Measurements from ENCODE around the gene RNF213. TPM values are rescaled to one million over a fixed set of nuclear protein-coding genes. Genes with fewer than 3 reads are reported as not detected.

RNF213 gene
- total RNA-seq, 1 donor from 2014 or later: 47.3 TPM

DNA sequence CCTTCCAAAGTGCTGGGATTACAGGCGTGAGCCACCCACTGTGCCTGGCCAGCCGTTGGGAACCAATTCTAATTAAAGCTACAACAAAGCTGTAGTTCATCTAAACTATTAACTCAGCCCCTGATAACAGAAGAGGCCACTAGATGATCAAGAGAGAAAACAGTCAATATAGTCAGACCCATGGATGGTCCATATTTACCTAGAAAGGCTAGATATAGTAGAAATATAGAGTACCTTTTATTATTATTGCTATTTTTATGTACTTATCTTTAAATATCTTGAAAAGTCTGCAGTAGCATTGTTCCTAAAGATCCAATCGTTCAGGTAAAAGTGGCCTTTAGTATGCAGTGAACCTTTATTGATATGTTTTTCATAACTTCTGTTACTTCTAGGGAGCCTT is 43.2 kb downstream of the RNF213 start:
- TF ChIP-seq, protein P1, sequence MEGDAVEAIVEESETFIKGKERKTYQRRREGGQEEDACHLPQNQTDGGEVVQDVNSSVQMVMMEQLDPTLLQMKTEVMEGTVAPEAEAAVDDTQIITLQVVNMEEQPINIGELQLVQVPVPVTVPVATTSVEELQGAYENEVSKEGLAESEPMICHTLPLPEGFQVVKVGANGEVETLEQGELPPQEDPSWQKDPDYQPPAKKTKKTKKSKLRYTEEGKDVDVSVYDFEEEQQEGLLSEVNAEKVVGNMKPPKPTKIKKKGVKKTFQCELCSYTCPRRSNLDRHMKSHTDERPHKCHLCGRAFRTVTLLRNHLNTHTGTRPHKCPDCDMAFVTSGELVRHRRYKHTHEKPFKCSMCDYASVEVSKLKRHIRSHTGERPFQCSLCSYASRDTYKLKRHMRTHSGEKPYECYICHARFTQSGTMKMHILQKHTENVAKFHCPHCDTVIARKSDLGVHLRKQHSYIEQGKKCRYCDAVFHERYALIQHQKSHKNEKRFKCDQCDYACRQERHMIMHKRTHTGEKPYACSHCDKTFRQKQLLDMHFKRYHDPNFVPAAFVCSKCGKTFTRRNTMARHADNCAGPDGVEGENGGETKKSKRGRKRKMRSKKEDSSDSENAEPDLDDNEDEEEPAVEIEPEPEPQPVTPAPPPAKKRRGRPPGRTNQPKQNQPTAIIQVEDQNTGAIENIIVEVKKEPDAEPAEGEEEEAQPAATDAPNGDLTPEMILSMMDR (conservative IDR thresholded peaks at IDR 0.05): no peak
- DNase-seq (ENCODE audit: extremely low spot score, unreplicated experiment): no peak
- Mint-ChIP-seq H3K27me3 (no peaks in the 10 kb centered on the region), H3K27ac (no peak overlapping the region), H3K4me1 (ENCODE audit: unreplicated experiment) (no peaks in the 10 kb centered on the region), H3K36me3 (peaks cover 34% of the 10 kb centered on the region), H3K4me3 (no peak overlapping the region), H3K9me3 (peaks cover 4% of the 10 kb centered on the region)

DNA sequence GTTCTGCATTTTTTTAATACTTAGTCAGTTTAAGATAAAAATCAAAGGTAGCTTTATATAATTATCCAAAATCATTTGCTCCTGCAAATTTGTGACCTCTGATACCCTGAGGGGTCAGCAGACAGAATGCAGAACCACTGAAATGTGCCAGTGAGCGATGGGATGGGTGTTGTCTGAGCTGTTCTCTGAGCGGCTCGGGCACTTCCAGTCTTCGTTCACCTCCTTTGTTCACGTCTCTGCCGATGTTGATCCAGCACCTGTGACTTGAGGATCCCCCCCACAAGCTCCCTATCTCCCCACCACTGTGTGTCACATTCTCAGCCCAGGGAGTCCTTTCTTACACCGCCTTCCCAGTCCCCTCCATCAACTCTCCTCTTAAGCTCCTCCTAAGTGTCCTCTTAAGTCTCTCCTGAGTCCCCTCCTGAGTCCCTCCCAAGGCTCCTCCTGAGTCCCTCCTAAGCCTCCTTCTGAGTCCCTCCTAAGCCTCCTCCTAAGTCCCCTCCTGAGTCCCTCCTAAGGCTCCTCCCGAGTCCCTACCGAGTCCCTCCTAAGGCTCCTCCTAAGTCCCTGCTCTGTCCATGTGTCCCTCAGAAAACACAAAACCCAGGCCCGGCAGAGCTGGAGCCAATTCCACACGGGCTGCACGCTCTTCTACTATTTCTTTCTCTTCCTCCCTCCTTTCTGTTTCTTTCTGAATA is 47.5 kb downstream of the RNF213 start:
- TF ChIP-seq, protein P1 (conservative IDR thresholded peaks at IDR 0.05): no peak
- Mint-ChIP-seq H3K9me3 (no peaks in the 10 kb centered on the region), H3K36me3 (peaks cover 25% of the 10 kb centered on the region), H3K27me3 (no peaks in the 10 kb centered on the region), H3K4me1 (ENCODE audit: unreplicated experiment) (no peaks in the 10 kb centered on the region), H3K4me3 (no peak overlapping the region), H3K27ac (no peak overlapping the region)
- DNase-seq (ENCODE audit: extremely low spot score, unreplicated experiment): no peak

DNA sequence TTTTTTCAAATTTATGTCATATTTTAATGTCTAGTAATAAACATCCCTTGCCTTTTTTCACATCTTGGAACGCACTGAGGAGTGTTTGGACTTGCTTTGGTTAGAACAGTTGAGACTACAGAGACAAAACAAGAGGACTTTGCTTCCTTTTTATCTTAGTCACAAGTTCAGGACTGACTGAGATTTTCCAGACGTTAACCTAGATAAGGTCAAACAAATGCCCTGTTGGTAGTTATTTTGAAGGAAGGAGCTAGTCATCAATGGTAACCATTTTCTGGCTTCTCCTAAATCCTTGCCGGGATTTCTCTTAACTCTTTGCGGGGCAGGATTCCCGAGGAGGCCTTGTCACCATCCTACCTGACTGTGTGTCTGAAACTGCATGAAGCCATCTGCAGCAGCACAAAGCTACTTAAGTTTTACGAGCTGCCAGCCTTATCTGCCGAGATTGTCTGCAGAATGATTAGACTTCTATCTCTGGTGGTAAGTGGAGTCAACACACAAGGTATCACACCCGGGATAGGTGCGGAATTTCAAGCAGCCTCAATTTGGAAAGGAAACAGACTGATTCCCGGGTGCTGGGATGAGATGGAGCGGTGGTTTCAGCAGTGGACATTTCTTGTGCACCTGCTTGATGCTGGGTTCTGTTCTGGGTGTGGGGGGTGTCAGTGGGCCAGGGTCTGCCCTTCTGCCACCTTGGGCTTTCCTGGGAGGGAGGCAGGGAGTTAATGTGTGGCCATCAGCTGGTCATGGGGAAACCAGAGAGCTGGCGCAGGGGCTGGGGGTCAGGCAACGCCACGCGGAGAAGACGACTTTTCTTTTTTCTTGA is 48.3 kb downstream of the RNF213 start:
- no peak overlapping the region for H3K4me3 Mint-ChIP-seq
- no peak for DNase-seq (ENCODE audit: extremely low spot score, unreplicated experiment)
- H3K27ac Mint-ChIP-seq: peak overlapping the region; percentile 50

DNA sequence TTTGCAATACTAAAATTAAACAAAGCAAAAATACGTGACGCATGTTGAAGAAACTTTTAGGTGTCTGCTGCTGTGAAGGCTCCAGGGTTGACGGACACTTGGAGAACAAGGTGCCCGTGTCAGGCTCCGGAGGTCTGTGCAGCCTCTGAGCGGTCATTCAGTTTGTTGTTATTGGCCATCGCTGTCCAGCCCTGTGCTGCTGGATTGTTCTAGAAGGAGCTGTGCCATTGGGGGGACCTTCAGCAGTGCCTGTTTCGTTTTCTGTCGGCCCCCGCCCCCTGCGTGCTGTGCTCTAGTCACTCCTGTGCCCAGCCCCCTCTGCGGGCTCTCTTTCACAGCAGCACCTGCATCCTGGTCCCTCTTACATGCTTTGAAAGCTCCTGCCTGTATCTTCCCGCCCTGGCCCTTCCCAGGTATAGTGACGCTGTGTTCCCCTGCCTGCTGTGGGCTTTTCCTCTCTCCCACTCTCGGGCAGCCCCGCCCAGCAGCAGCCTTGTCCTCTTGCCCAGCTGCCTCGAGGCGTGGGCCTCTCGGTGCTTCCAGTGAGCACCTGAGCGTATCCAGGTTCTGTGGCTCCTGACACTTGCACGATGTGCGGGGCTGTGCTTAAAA is 50.7 kb downstream of the RNF213 start:
- TF ChIP-seq, protein P1 (conservative IDR thresholded peaks at IDR 0.05): no peak
- DNase-seq (ENCODE audit: extremely low spot score, unreplicated experiment): no peak
- Mint-ChIP-seq H3K4me1 (ENCODE audit: unreplicated experiment) (no peaks in the 10 kb centered on the region), H3K4me3 (no peak overlapping the region), H3K36me3 (peaks cover 16% of the 10 kb centered on the region), H3K27ac (no peak overlapping the region), H3K9me3 (peaks cover under 1% of the 10 kb centered on the region), H3K27me3 (no peaks in the 10 kb centered on the region)

More for the DNA sequence above, 48.3 kb downstream of the RNF213 start:
- TF ChIP-seq, protein P1 (conservative IDR thresholded peaks at IDR 0.05): no peak
- Mint-ChIP-seq H3K4me1 (ENCODE audit: unreplicated experiment) (no peaks in the 10 kb centered on the region), H3K9me3 (no peaks in the 10 kb centered on the region), H3K36me3 (peaks cover 21% of the 10 kb centered on the region), H3K27me3 (no peaks in the 10 kb centered on the region)

DNA sequence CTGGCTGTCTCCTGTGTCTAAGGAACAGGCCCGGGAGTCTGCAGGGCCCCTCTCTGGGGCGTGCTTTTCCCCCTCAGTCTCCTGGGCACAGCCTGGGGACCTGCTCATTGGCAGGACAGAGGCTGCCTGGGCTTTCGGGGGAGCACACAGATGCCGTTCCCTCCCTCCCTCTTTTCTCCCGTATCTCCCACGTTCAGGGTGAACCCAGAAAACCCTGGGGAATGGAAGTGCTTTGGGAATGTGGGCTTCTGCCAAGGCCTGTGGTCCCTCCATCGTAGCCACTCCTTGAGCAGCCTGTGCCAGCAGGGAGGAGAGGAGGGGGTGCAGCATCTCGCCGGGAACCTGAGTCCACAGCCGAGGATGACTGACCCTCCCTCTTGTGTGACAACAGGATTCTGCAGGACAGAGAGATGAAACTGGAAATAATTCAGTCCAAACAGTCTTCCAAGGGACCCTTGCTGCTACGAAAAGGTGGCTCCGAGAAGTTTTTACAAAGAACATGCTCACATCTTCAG is 52.0 kb downstream of the RNF213 start:
- TF ChIP-seq, protein P1 (conservative IDR thresholded peaks at IDR 0.05): no peak
- H3K27ac Mint-ChIP-seq: no peak overlapping the region
- H3K27me3 Mint-ChIP-seq: no peaks in the 10 kb centered on the region
- H3K4me3 Mint-ChIP-seq: no peak overlapping the region
- peaks cover 5% of the 10 kb centered on the region for H3K9me3 Mint-ChIP-seq
- no peaks in the 10 kb centered on the region for H3K4me1 Mint-ChIP-seq (ENCODE audit: unreplicated experiment)
- H3K36me3 Mint-ChIP-seq: peaks cover 19% of the 10 kb centered on the region
- no peak for DNase-seq (ENCODE audit: extremely low spot score, unreplicated experiment)

Data from type B pancreatic cell (in vitro differentiated cells).